B cell (primary cell): ENCODE data around the gene KCNJ18. TPM values are rescaled to one million over a fixed set of nuclear protein-coding genes. Genes with fewer than 3 reads are reported as not detected.

Experiments
- ATAC-seq: fragments of 200-7000 bp; cut with Tn5 transposase; one replicate; pipeline ENCODE4 v1.10.0; 2021; ENCODE audit warnings: low read depth, mild to moderate bottlenecking, moderate number of reproducible peaks, moderate library complexity
- CTCF ChIA-PET: fragments of 350-600 bp; sonication (Branson Sonifier 250); formaldehyde crosslinking; loops from one replicate; lab custom pipeline; 2021; ENCODE audit warnings: antibody characterized with exemption, inconsistent platforms; lab: Charles Lee
- POLR2A ChIA-PET: fragments of 350-600 bp; sonication (Branson Sonifier 250); formaldehyde crosslinking; loops from one replicate; lab custom pipeline; 2021; ENCODE audit warnings: antibody characterized with exemption; lab: Charles Lee
- DNase-seq: peaks from one replicate; pipeline ENCODE4 v3.0.0; 2013
- H2AFZ ChIP-seq: 2 replicates; pipeline ENCODE4 v1.6.1; 2012; ENCODE audit warnings: mild to moderate bottlenecking, low read depth, low read length; ENCODE audit not compliant: insufficient read depth, poor library complexity, severe bottlenecking
- H3K27ac ChIP-seq, 2 donors: 1 replicate in 1 of 2; 2 replicates in 1 of 2; pipeline ENCODE4 v1.5.1; 2012 to 2013; ENCODE audit warnings: low read length in 2 of 2, mild to moderate bottlenecking in 2 of 2, moderate library complexity in 1 of 2
- H3K27me3 ChIP-seq, 4 experiments: fragments of 200-600 bp in 1 of 4; sonication (generic) in 1 of 4; replicated peaks in 1 of 4; 1 replicate in 2 of 4; 2 replicates in 2 of 4; pipeline versions ENCODE4 v1.6.1 to v1.7.0; 2013 to 2016; ENCODE audit warnings: low read length in 3 of 4, mild to moderate bottlenecking in 2 of 4, mixed read lengths in 1 of 4, moderate library complexity in 1 of 4; ENCODE audit not compliant: insufficient read depth in 4 of 4, control insufficient read depth in 3 of 4; ENCODE audit errors: control extremely low read depth in 1 of 4
- H3K36me3 ChIP-seq, 2 experiments: replicated peaks in 1 of 2; 1 replicate in 1 of 2; 2 replicates in 1 of 2; pipeline versions ENCODE4 v1.6.1 to v1.7.1; 2013; ENCODE audit warnings: low read length in 1 of 2; ENCODE audit not compliant: insufficient read depth in 2 of 2, control insufficient read depth in 1 of 2; ENCODE audit errors: control extremely low read depth in 1 of 2, extremely low read depth in 1 of 2
- H3K4me1 ChIP-seq, 2 donors: fragments of 200-600 bp in 1 of 2; sonication (generic) in 1 of 2; 1 replicate in 1 of 2; 2 replicates in 1 of 2; pipeline versions ENCODE4 v1.5.1 to v1.6.1; 2013 to 2017; ENCODE audit warnings: low read length in 2 of 2; ENCODE audit not compliant: control insufficient read depth in 2 of 2, insufficient read depth in 2 of 2
- H3K4me2 ChIP-seq: replicated peaks from 2 replicates; pipeline ENCODE3; 2012; ENCODE audit warnings: mild to moderate bottlenecking, low read depth, low read length; ENCODE audit not compliant: poor library complexity, severe bottlenecking
- H3K4me3 ChIP-seq, 5 experiments: fragments of 200-600 bp in 1 of 5; sonication (generic) in 1 of 5; 1 replicate in 3 of 5; 2 replicates in 2 of 5; pipeline versions ENCODE4 v1.5.1 to v1.7.0; 2011 to 2016; ENCODE audit warnings: low read length in 4 of 5, mild to moderate bottlenecking in 4 of 5, low read depth in 2 of 5, control low read depth in 1 of 5, moderate library complexity in 1 of 5; ENCODE audit not compliant: insufficient read depth in 1 of 5; ENCODE audit errors: control extremely low read depth in 1 of 5, extremely low read depth in 1 of 5
- H3K79me2 ChIP-seq: fragments of 200-600 bp; sonication (generic); one replicate; pipeline ENCODE4 v1.6.0; 2016; ENCODE audit warnings: low read length; ENCODE audit not compliant: control insufficient read depth, insufficient read depth
- H3K9ac ChIP-seq: fragments of 200-600 bp; sonication (generic); 2 replicates; pipeline ENCODE4 v1.6.1; 2017; ENCODE audit warnings: mild to moderate bottlenecking, low read length, moderate library complexity
- H3K9me3 ChIP-seq, 3 donors: one replicate each; pipeline versions ENCODE4 v1.6.1 to v1.7.1; 2013; ENCODE audit warnings: low read length in 2 of 3; ENCODE audit not compliant: control insufficient read depth in 2 of 3, insufficient read depth in 1 of 3; ENCODE audit errors: control extremely low read depth in 1 of 3
- H4K20me1 ChIP-seq: 2 replicates; pipeline ENCODE4 v1.6.0; 2012; ENCODE audit warnings: mild to moderate bottlenecking, low read length; ENCODE audit not compliant: insufficient read depth, control insufficient read depth, poor library complexity, severe bottlenecking
- H3K27ac Mint-ChIP-seq: one replicate; pipeline ENCODE4 v1.8.0; 2021; ENCODE audit warnings: mixed read lengths
- H3K27me3 Mint-ChIP-seq: one replicate; pipeline ENCODE4 v1.8.0; 2021; ENCODE audit warnings: mixed read lengths
- H3K4me1 Mint-ChIP-seq: one replicate; pipeline ENCODE4 v1.8.0; 2021; ENCODE audit warnings: mixed read lengths
- H3K4me3 Mint-ChIP-seq: one replicate; pipeline ENCODE4 v1.8.0; 2021; ENCODE audit warnings: mixed read lengths
- H3K9me3 Mint-ChIP-seq: one replicate; pipeline ENCODE4 v1.8.0; 2022; ENCODE audit warnings: mixed read lengths; ENCODE audit not compliant: insufficient read depth
- CTCF ChIP-seq: fragments of 200-600 bp; IDR thresholded peaks from one replicate; pipeline ENCODE4 v1.8.0; 2022; ENCODE audit warnings: antibody characterized with exemption, mild to moderate bottlenecking
- EZH2 ChIP-seq: IDR thresholded peaks from 2 replicates; pipeline ENCODE4 v1.6.1; 2012; ENCODE audit warnings: borderline replicate concordance, low read depth, mild to moderate bottlenecking, moderate library complexity, low read length; ENCODE audit not compliant: insufficient read depth, poor library complexity, severe bottlenecking
- WGBS: methylation state at CpG from one replicate; pipeline ENCODE4 v1.1.5; 2013; ENCODE audit warnings: missing lambda C conversion rate; ENCODE audit not compliant: insufficient coverage; 5-methylcytosine and 5-hydroxymethylcytosine counted together
- intact Hi-C: fragments of 100-400 bp; cut with micrococcal nuclease; formaldehyde crosslinking; loops from one replicate; pipeline ENCODE4 v1.10.0; 2022
- polyA plus RNA-seq: library from polyadenylated mRNA; depleted of rRNA; stranded (reverse); fragments of >200 nt; gene quantifications from 2 replicates; pipeline ENCODE4 v1.2.3, GENCODE V29; 2012
- total RNA-seq, 2 donors: library from RNA; stranded (reverse); fragments of 120-200 nt in 1 of 2; gene quantifications; 1 replicate in 1 of 2; 2 replicates in 1 of 2; pipeline versions ENCODE4 v1.2.3 to v1.2.4, GENCODE V29; 2013 to 2022

The KCNJ18 gene
- total and polyA plus RNA-seq, 2 donors (not counting 1 experiment from before 2014, with no cell fraction given): not detected

GRCh38 chr17:21677126-21677910 is 15.0 kb upstream of the KCNJ18 start:
- Histone ChIP-seq H4K20me1 (no peaks in the 10 kb centered on the region), H3K4me2 (no peak overlapping the region), H3K9me3 (peaks cover 0 to 76% (median 0%) of the 10 kb centered on the region in 3 donors), H3K36me3 (no peaks in the 10 kb centered on the region), H3K79me2 (no peaks in the 10 kb centered on the region), H3K4me3 (no peak overlapping the region), H3K27me3 (no peaks in the 10 kb centered on the region), H3K4me1 (no peaks in the 10 kb centered on the region), H3K27ac (no peak overlapping the region), H2AFZ (no peak overlapping the region), H3K9ac (no peak overlapping the region)
- H3K9me3 Mint-ChIP-seq: peaks cover 3% of the 10 kb centered on the region
- 77% methylated on average over 15 of the region's 15 CpGs for WGBS
- TF ChIP-seq CTCF (no peak), EZH2 (no peak)
- ATAC-seq: no peak
- H3K27me3 Mint-ChIP-seq: no peaks in the 10 kb centered on the region
- intact Hi-C loops: no loop called here
- no peak for DNase-seq
- no peak overlapping the region for H3K4me3 Mint-ChIP-seq
- POLR2A ChIA-PET: interaction anchor here (0.6 kb wide), 1 partner anchor 277 kb away, joined by 3 read pairs; no protein-coding TSS in a partner anchor
- CTCF ChIA-PET: no interaction called here
- no peaks in the 10 kb centered on the region for H3K4me1 Mint-ChIP-seq
- no peak overlapping the region for H3K27ac Mint-ChIP-seq

- TF ChIP-seq CTCF: no peak
- no peak for TF ChIP-seq EZH2
- ChIA-PET CTCF (no interaction called here), POLR2A (interaction anchor here (0.6 kb wide), 1 partner anchor 278 kb away, joined by 3 read pairs; no protein-coding TSS in a partner anchor)
- Histone ChIP-seq H3K4me3 (no peak overlapping the region), H3K9me3 (peaks cover 0 to 81% (median 0%) of the 10 kb centered on the region in 3 donors), H3K27ac (no peak overlapping the region), H4K20me1 (no peaks in the 10 kb centered on the region), H3K27me3 (no peaks in the 10 kb centered on the region), H3K79me2 (no peaks in the 10 kb centered on the region), H3K9ac (no peak overlapping the region), H2AFZ (no peak overlapping the region), H3K36me3 (no peaks in the 10 kb centered on the region), H3K4me1 (no peaks in the 10 kb centered on the region), H3K4me2 (no peak overlapping the region)
- no peak overlapping the region for H3K27ac Mint-ChIP-seq
- DNase-seq (no peak), ATAC-seq (no peak)
- H3K27me3 Mint-ChIP-seq: no peaks in the 10 kb centered on the region
- WGBS: 83% methylated on average over 17 of the region's 17 CpGs
- no peaks in the 10 kb centered on the region for H3K4me1 Mint-ChIP-seq
- H3K9me3 Mint-ChIP-seq: peaks cover 3% of the 10 kb centered on the region
- intact Hi-C loops: no loop called here
- H3K4me3 Mint-ChIP-seq: no peak overlapping the region
These were observed 14.4 kb upstream of the KCNJ18 start for GRCh38 chr17:21677911-21678310.
